H9 (cell line): ENCODE results near the gene NAPSA. TPM values are rescaled to one million over a fixed set of nuclear protein-coding genes. Genes with fewer than 3 reads are reported as not detected.
A peak's percentile ranks its signal among the peaks of the same experiment; 100 is the strongest.

ENCODE experiments used
- DNase-seq: peaks from one replicate; pipeline ENCODE4 v3.0.0-alpha.2; 2017
- H2AFZ ChIP-seq: one replicate; pipeline ENCODE4 v1.6.1; 2013; ENCODE audit warnings: mild to moderate bottlenecking, low read length, control low read depth, moderate library complexity
- H2AK5ac ChIP-seq: 2 replicates; pipeline ENCODE4 v1.6.1; 2013; ENCODE audit warnings: low read length, control low read depth, mixed read lengths; ENCODE audit not compliant: insufficient read length
- H2BK120ac ChIP-seq: one replicate; pipeline ENCODE4 v1.6.1; 2013; ENCODE audit warnings: low read depth, mild to moderate bottlenecking, low read length, control low read depth, inconsistent platforms; ENCODE audit not compliant: poor library complexity, severe bottlenecking
- H2BK12ac ChIP-seq: 2 replicates; pipeline ENCODE4 v1.6.1; 2013; ENCODE audit warnings: low read length, control low read depth, mixed read lengths, low read depth; ENCODE audit not compliant: insufficient read length
- H2BK15ac ChIP-seq: 2 replicates; pipeline ENCODE4 v1.6.1; 2013; ENCODE audit warnings: low read depth, low read length, control low read depth
- H2BK20ac ChIP-seq: one replicate; pipeline ENCODE4 v1.6.1; 2013; ENCODE audit warnings: low read depth, mild to moderate bottlenecking, low read length, control low read depth, inconsistent platforms; ENCODE audit not compliant: poor library complexity, severe bottlenecking
- H2BK5ac ChIP-seq: 2 replicates; pipeline ENCODE4 v1.6.1; 2013; ENCODE audit warnings: low read length, control low read depth, mixed read lengths; ENCODE audit not compliant: insufficient read length
- H3K14ac ChIP-seq: 2 replicates; pipeline ENCODE4 v1.6.1; 2013; ENCODE audit warnings: low read length, control low read depth; ENCODE audit not compliant: insufficient read depth
- H3K18ac ChIP-seq: 2 replicates; pipeline ENCODE4 v1.6.1; 2013; ENCODE audit warnings: low read depth, mild to moderate bottlenecking, mixed read lengths, low read length, control low read depth; ENCODE audit not compliant: insufficient read length
- H3K23ac ChIP-seq: 2 replicates; pipeline ENCODE4 v1.6.1; 2013; ENCODE audit warnings: low read length, control low read depth, mixed read lengths, low read depth; ENCODE audit not compliant: insufficient read length
- H3K23me2 ChIP-seq: 2 replicates; pipeline ENCODE4 v1.6.1; 2013; ENCODE audit warnings: low read depth, mild to moderate bottlenecking, mixed read lengths, low read length, control low read depth; ENCODE audit not compliant: insufficient read length, poor library complexity, severe bottlenecking
- H3K27ac ChIP-seq: 2 replicates; pipeline ENCODE4 v1.5.1; 2013; ENCODE audit warnings: low read length, control low read depth, mixed read lengths, low read depth; ENCODE audit not compliant: insufficient read length
- H3K27me3 ChIP-seq: 2 replicates; pipeline ENCODE4 v1.6.1; 2013; ENCODE audit warnings: low read length, control low read depth, inconsistent platforms; ENCODE audit not compliant: insufficient read depth
- H3K4ac ChIP-seq: 2 replicates; pipeline ENCODE4 v1.6.1; 2013; ENCODE audit warnings: low read depth, mild to moderate bottlenecking, control low read depth, inconsistent platforms, low read length, moderate library complexity
- H3K4me1 ChIP-seq: 2 replicates; pipeline ENCODE4 v1.6.1; 2013; ENCODE audit warnings: low read length, control low read depth, inconsistent platforms; ENCODE audit not compliant: insufficient read depth
- H3K4me2 ChIP-seq: 2 replicates; pipeline ENCODE4 v1.6.1; 2013; ENCODE audit warnings: low read length, control low read depth, mixed read lengths; ENCODE audit not compliant: insufficient read length, insufficient read depth
- H3K56ac ChIP-seq: 2 replicates; pipeline ENCODE4 v1.6.1; 2013; ENCODE audit warnings: low read depth, mild to moderate bottlenecking, mixed read lengths, low read length, control low read depth; ENCODE audit not compliant: insufficient read length
- H3K79me1 ChIP-seq: 2 replicates; pipeline ENCODE4 v1.6.1; 2013; ENCODE audit warnings: low read depth, mild to moderate bottlenecking, moderate library complexity, low read length, control low read depth, inconsistent platforms; ENCODE audit not compliant: insufficient read depth, poor library complexity, severe bottlenecking
- H3K79me2 ChIP-seq: 2 replicates; pipeline ENCODE4 v1.6.1; 2013; ENCODE audit warnings: low read length, control low read depth, inconsistent platforms; ENCODE audit not compliant: insufficient read depth
- H3K9ac ChIP-seq: 2 replicates; pipeline ENCODE4 v1.6.1; 2013; ENCODE audit warnings: low read length, control low read depth, mixed read lengths; ENCODE audit not compliant: insufficient read length; ENCODE audit errors: extremely low read depth
- H3K9me3 ChIP-seq: one replicate; pipeline ENCODE4 v1.6.1; 2013; ENCODE audit warnings: low read depth, low read length, inconsistent platforms; ENCODE audit not compliant: control insufficient read depth
- H3T11ph ChIP-seq: one replicate; pipeline ENCODE4 v1.6.1; 2013; ENCODE audit warnings: mild to moderate bottlenecking, low read length, control low read depth, inconsistent platforms
- H4K20me1 ChIP-seq: one replicate; pipeline ENCODE4 v1.6.1; 2013; ENCODE audit not compliant: control insufficient read depth, insufficient read length, insufficient read depth
- H4K5ac ChIP-seq: 2 replicates; pipeline ENCODE4 v1.6.1; 2013; ENCODE audit warnings: low read depth, mild to moderate bottlenecking, mixed read lengths, low read length, control low read depth; ENCODE audit not compliant: insufficient read length
- H4K8ac ChIP-seq: replicated peaks from 2 replicates; pipeline ENCODE4 v1.6.1; 2013; ENCODE audit warnings: low read length, control low read depth, mixed read lengths, low read depth; ENCODE audit not compliant: insufficient read length
- H4K91ac ChIP-seq: 2 replicates; pipeline ENCODE4 v1.6.1; 2013; ENCODE audit warnings: low read depth, mild to moderate bottlenecking, moderate library complexity, mixed read lengths, low read length, control low read depth; ENCODE audit not compliant: insufficient read length
- H3K27ac Mint-ChIP-seq, 3 experiments: 2 replicates in 2 of 3; 3 replicates in 1 of 3; pipeline ENCODE4 v1.8.0; 2020 to 2021; ENCODE audit warnings: mixed read lengths in 3 of 3, mild to moderate bottlenecking in 1 of 3, moderate library complexity in 1 of 3
- H3K27me3 Mint-ChIP-seq: 2 replicates; pipeline ENCODE4 v1.8.0; 2021; ENCODE audit warnings: low read depth, mild to moderate bottlenecking, moderate library complexity, mixed read lengths
- H3K36me3 Mint-ChIP-seq, 3 experiments: 2 replicates in 2 of 3; 3 replicates in 1 of 3; pipeline ENCODE4 v1.8.0; 2020 to 2021; ENCODE audit warnings: low read depth in 3 of 3, mixed read lengths in 3 of 3; ENCODE audit not compliant: insufficient read depth in 1 of 3
- H3K4me1 Mint-ChIP-seq, 2 experiments: 2 replicates each; pipeline ENCODE4 v1.8.0; 2020; ENCODE audit warnings: mixed read lengths in 2 of 2
- H3K4me3 Mint-ChIP-seq, 2 experiments: 2 replicates in 1 of 2; 3 replicates in 1 of 2; pipeline ENCODE4 v1.8.0; 2020 to 2021; ENCODE audit warnings: mild to moderate bottlenecking in 2 of 2, mixed read lengths in 2 of 2, moderate library complexity in 1 of 2
- H3K9me3 Mint-ChIP-seq, 2 experiments: 2 replicates in 1 of 2; 3 replicates in 1 of 2; pipeline ENCODE4 v1.8.0; 2020; ENCODE audit warnings: mild to moderate bottlenecking in 2 of 2, mixed read lengths in 2 of 2, moderate library complexity in 1 of 2
- WGBS: extraction: QIAGEN DNeasy Blood & Tissue Kit; methylation state at CpG from one replicate; pipeline ENCODE4 v1.1.7; 2013; ENCODE audit warnings: missing lambda C conversion rate, low lambda C conversion rate, mixed read lengths; ENCODE audit not compliant: insufficient read length; ENCODE audit errors: extremely low coverage; 5-methylcytosine and 5-hydroxymethylcytosine counted together
- total RNA-seq: library from RNA; stranded (reverse); gene quantifications from 2 replicates; pipeline ENCODE4 v1.2.1, GENCODE V29; 2021
- TF ChIP-seq, protein P1 (sequence below): fragments of 200-600 bp; sonication (generic); conservative IDR thresholded peaks from 3 replicates; pipeline ENCODE4 v1.8.0; 2021; ENCODE audit warnings: antibody characterized with exemption, mild to moderate bottlenecking

NAPSA gene
- total RNA-seq, 1 experiment from 2014 or later: 0.44 TPM

DNA sequence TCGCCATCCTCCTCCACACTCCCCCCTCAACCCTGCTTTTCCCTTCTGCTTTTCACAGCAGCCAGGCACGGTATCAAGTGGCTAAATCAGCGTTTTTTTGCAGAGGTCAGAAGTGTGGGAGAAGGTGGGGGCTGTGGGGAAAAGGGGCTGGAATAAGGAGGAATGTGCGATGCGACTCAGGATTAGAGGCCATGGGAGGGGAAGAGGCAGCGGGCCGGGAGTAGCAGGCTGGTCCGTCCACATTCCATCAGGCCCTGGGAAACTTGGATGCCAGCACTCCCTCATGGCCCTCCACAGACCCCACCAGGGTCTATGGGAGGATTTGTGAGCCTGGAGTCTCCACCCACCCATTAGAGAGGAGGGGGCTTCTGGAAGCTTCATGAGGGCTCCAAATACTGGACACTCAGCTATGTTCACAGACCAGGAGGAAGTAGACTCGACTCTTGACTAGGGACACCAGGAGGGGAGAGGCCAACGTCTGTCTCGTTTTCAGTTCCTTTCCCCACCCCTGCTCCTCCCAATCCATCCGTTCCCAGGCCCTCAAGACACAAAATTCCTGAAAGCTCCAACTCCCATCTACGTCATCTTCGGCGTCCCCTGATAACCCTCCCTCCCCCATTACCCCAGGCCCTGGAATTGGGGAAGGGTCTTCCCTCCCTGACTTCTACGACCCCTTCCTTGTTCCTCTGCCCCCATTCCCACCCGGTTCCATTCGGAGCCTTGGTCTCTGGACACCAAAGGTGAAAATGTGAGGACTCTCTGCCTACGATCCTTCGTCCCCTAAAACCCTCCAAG, 33.0 kb downstream of the NAPSA start:
- H3K36me3 Mint-ChIP-seq: peaks cover 0 to 6% (median 4%) of the 10 kb centered on the region in 3 experiments; a peak in 5 of 7 replicates
- H2BK20ac ChIP-seq: no peak overlapping the region
- H3K9ac ChIP-seq: peak overlapping the region; percentile 77
- peak overlapping the region; percentile 71 for H3K27ac ChIP-seq
- no CpG with 5 or more reads among the region's 20 CpGs for WGBS
- no peaks in the 10 kb centered on the region for H3K9me3 ChIP-seq
- peak overlapping the region; percentile 52 for H2BK120ac ChIP-seq
- no peak overlapping the region for H2AFZ ChIP-seq
- no peak overlapping the region for H2BK5ac ChIP-seq
- H3K79me2 ChIP-seq: no peaks in the 10 kb centered on the region
- H3K4me3 Mint-ChIP-seq: peak overlapping the region; percentile 89 to 94
- H4K8ac ChIP-seq: no peak overlapping the region
- H3K18ac ChIP-seq: peak overlapping the region; percentile 92
- TF ChIP-seq, protein P1, sequence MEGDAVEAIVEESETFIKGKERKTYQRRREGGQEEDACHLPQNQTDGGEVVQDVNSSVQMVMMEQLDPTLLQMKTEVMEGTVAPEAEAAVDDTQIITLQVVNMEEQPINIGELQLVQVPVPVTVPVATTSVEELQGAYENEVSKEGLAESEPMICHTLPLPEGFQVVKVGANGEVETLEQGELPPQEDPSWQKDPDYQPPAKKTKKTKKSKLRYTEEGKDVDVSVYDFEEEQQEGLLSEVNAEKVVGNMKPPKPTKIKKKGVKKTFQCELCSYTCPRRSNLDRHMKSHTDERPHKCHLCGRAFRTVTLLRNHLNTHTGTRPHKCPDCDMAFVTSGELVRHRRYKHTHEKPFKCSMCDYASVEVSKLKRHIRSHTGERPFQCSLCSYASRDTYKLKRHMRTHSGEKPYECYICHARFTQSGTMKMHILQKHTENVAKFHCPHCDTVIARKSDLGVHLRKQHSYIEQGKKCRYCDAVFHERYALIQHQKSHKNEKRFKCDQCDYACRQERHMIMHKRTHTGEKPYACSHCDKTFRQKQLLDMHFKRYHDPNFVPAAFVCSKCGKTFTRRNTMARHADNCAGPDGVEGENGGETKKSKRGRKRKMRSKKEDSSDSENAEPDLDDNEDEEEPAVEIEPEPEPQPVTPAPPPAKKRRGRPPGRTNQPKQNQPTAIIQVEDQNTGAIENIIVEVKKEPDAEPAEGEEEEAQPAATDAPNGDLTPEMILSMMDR: no peak
- peaks cover 3 to 12% of the 10 kb centered on the region in 2 experiments; a peak in 4 of 5 replicates for H3K9me3 Mint-ChIP-seq
- peaks cover 4% of the 10 kb centered on the region; the same call in 1 of the 2 replicates for H3K27me3 ChIP-seq
- no peak overlapping the region for H3T11ph ChIP-seq
- H3K23ac ChIP-seq: no peak overlapping the region
- H3K4me1 Mint-ChIP-seq: peaks cover 38 to 51% of the 10 kb centered on the region in 2 experiments
- no peak overlapping the region; the same call in 1 of the 2 replicates for H3K4ac ChIP-seq
- no peak overlapping the region for H4K5ac ChIP-seq
- H3K27me3 Mint-ChIP-seq: peaks cover 24% of the 10 kb centered on the region
- peak overlapping the region; percentile 40 for H2BK12ac ChIP-seq
- no peak overlapping the region for H2AK5ac ChIP-seq
- H3K79me1 ChIP-seq: no peaks in the 10 kb centered on the region
- no peaks in the 10 kb centered on the region for H4K20me1 ChIP-seq
- peak; percentile 73 for DNase-seq
- peak overlapping the region; percentile 95 to 99 (median 98) for H3K27ac Mint-ChIP-seq
- H3K14ac ChIP-seq: peak overlapping the region; percentile 84; the same call in 1 of the 2 replicates
- H4K91ac ChIP-seq: peak overlapping the region; percentile 65
- no peak overlapping the region for H3K56ac ChIP-seq
- H3K4me1 ChIP-seq: peaks cover 4% of the 10 kb centered on the region; the same call in 1 of the 2 replicates
- H2BK15ac ChIP-seq: no peak overlapping the region
- H3K4me2 ChIP-seq: peak overlapping the region; percentile 77
- H3K23me2 ChIP-seq: peaks cover 26% of the 10 kb centered on the region
